NB4 (cell line): ENCODE data around the gene TLK1.

Experiments
- DNase-seq: peaks from one replicate; pipeline ENCODE4 v3.0.0; 2010; ENCODE audit warnings: low read depth
- H3K4me3 ChIP-seq: one replicate; pipeline ENCODE4 v1.5.1; 2011; ENCODE audit warnings: mild to moderate bottlenecking, low read depth, low read length, moderate library complexity
- MAX ChIP-seq: IDR thresholded peaks from 2 replicates; pipeline ENCODE4 v1.6.1; 2011; ENCODE audit warnings: low read depth, low read length
- MYC ChIP-seq: IDR thresholded peaks from 2 replicates; pipeline ENCODE4 v1.6.1; 2011; ENCODE audit warnings: low read depth, low read length
- POLR2A ChIP-seq: IDR thresholded peaks from 2 replicates; pipeline ENCODE4 v1.6.1; 2011; ENCODE audit warnings: mild to moderate bottlenecking; ENCODE audit not compliant: insufficient read length; ENCODE audit errors: extremely low read depth
- TF ChIP-seq, protein P1 (sequence below): IDR thresholded peaks from one replicate; pipeline ENCODE4 v1.5.1; 2012; ENCODE audit warnings: low read depth, low read length

TLK1 gene

GRCh38 chr2:171057575-171057974 lies 103.1 kb downstream of the TLK1 start:
- no peak overlapping the region for H3K4me3 ChIP-seq
- TF ChIP-seq POLR2A, result no peak
- TF ChIP-seq MAX, result no peak
- TF ChIP-seq MYC, result no peak
- TF ChIP-seq, protein P1, sequence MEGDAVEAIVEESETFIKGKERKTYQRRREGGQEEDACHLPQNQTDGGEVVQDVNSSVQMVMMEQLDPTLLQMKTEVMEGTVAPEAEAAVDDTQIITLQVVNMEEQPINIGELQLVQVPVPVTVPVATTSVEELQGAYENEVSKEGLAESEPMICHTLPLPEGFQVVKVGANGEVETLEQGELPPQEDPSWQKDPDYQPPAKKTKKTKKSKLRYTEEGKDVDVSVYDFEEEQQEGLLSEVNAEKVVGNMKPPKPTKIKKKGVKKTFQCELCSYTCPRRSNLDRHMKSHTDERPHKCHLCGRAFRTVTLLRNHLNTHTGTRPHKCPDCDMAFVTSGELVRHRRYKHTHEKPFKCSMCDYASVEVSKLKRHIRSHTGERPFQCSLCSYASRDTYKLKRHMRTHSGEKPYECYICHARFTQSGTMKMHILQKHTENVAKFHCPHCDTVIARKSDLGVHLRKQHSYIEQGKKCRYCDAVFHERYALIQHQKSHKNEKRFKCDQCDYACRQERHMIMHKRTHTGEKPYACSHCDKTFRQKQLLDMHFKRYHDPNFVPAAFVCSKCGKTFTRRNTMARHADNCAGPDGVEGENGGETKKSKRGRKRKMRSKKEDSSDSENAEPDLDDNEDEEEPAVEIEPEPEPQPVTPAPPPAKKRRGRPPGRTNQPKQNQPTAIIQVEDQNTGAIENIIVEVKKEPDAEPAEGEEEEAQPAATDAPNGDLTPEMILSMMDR, result no peak
- no peak for DNase-seq

GRCh38 chr2:171056307-171056706 lies 104.4 kb downstream of the TLK1 start:
- TF ChIP-seq MYC (no peak), POLR2A (no peak), MAX (no peak)
- TF ChIP-seq, protein P1, result no peak
- no peak overlapping the region for H3K4me3 ChIP-seq
- no peak for DNase-seq

DNA sequence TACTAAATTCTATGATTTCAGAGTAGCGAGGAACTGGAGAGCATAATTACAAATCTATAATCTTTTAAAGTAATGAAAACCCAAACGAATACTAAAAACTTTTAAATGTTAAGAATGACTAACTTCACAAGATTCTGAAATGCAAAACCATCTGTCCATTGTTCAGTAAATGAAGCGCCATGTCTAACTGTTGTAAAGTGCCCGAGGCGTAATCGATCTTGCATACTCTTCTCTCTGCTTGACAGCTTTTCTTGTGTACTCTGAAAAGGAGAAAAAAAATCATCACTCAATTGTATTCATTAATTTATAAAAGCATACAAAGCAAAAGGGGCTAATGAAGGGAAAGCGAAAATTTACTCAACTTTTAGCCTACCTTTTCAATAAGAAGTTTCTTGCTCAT lies 111.0 kb downstream of the TLK1 start:
- TF ChIP-seq, protein P1, result no peak
- TF ChIP-seq POLR2A, result no peak
- no peak for TF ChIP-seq MAX
- TF ChIP-seq MYC, result no peak
- DNase-seq, result no peak
- H3K4me3 ChIP-seq, result no peak overlapping the region

- TF ChIP-seq POLR2A, result no peak
- TF ChIP-seq MAX, result no peak
- TF ChIP-seq MYC, result no peak
- TF ChIP-seq, protein P1, result no peak
- DNase-seq, result no peak
- H3K4me3 ChIP-seq, result no peak overlapping the region
These were observed 114.6 kb downstream of the TLK1 start for GRCh38 chr2:171046048-171046560.

DNA sequence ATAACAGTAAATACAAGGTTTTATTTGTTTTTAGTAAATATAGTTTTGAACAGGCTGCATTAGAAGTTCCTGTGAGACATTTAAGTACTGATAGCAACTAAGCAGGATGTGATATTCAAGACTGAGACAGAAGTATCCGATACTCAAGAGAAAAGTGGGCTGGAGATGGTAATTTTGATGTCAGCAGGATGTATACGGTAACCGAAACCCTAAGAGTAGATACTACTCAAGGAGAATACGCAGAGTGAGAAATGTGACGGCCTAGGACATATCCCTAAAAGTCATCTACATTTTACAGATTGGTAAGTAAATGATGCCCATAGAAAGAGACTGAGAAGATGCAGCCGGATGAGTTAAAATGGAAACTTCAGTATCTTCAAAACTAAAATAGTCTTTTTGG lies 116.3 kb downstream of the TLK1 start:
- no peak overlapping the region for H3K4me3 ChIP-seq
- TF ChIP-seq POLR2A (no peak), MYC (no peak), MAX (no peak)
- TF ChIP-seq, protein P1, result no peak
- DNase-seq, result no peak
